B cell (primary cell): ENCODE measurements around the gene ZNF317.

Experiments used
- CTCF ChIP-seq: fragments of 200-600 bp; IDR thresholded peaks from one replicate; pipeline ENCODE4 v1.8.0; 2022; ENCODE audit warnings: antibody characterized with exemption, mild to moderate bottlenecking
- EZH2 ChIP-seq: IDR thresholded peaks from 2 replicates; pipeline ENCODE4 v1.6.1; 2012; ENCODE audit warnings: borderline replicate concordance, low read depth, mild to moderate bottlenecking, moderate library complexity, low read length; ENCODE audit not compliant: insufficient read depth, poor library complexity, severe bottlenecking

DNA sequence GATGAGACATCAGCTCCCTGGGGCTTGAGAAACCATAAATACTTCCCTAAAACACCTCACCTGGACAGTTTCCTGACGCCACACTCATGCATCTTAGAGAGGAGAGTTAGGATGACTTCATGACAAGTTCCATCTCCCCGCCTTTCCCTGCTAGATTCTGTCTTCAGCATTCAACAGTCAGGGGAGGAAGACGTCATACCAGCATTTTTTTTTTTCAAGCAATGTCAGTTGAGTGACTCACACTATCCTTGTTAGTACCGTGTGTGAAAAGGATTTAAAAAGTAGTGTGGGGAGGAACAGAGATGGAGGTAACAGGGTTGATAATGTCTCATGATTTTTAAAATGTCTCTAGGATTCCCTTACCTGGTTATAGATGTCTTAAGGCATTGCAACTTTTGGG, 38.7 kb downstream of the ZNF317 start, which contains the start of gene OR7D2:
- TF ChIP-seq CTCF (no peak), EZH2 (no peak)
